K562 (cell line): ENCODE measurements around the gene DESI2. TPM values are rescaled to one million over a fixed set of nuclear protein-coding genes. Genes with fewer than 3 reads are reported as not detected.
A peak's percentile ranks its signal among the peaks of the same experiment; 100 is the strongest.

Experiments
- ATF4 ChIP-seq: fragments of 450-650 bp; formaldehyde crosslinking; IDR thresholded peaks from 2 replicates; pipeline ENCODE4 v1.4.0; 2022; ENCODE audit warnings: mild to moderate bottlenecking, moderate library complexity
- BDP1 ChIP-seq: IDR thresholded peaks from 3 replicates; pipeline ENCODE4 v1.6.1; 2011; ENCODE audit not compliant: insufficient read length, insufficient read depth
- FOS ChIP-seq: IDR thresholded peaks from 3 replicates; pipeline ENCODE4 v1.6.1; 2011; ENCODE audit not compliant: insufficient read length; ENCODE audit errors: extremely low read depth
- HDAC1 ChIP-seq, 2 experiments: fragments of 450-650 bp; IDR thresholded peaks; 2 replicates each; pipeline ENCODE4 v1.6.1; 2016 to 2017; ENCODE audit warnings: inconsistent platforms in 1 of 2, mild to moderate bottlenecking in 1 of 2, moderate library complexity in 1 of 2
- HNRNPUL1 ChIP-seq: fragments of 200-400 bp; formaldehyde crosslinking; IDR thresholded peaks from 2 replicates; pipeline ENCODE4 v1.6.1; 2017; ENCODE audit warnings: low read length
- MNT ChIP-seq, 2 experiments: fragments of 450-650 bp; conservative IDR thresholded peaks; 2 replicates each; pipeline ENCODE4 v1.6.1; 2017; ENCODE audit warnings: mild to moderate bottlenecking in 2 of 2, moderate library complexity in 2 of 2
- MXD1 ChIP-seq: fragments of 250-450 bp; sonication (Bioruptor Pico); IDR thresholded peaks from 2 replicates; pipeline ENCODE4 v1.8.0; 2021; ENCODE audit warnings: borderline replicate concordance, mild to moderate bottlenecking, moderate library complexity; ENCODE audit not compliant: poor library complexity, severe bottlenecking
- NONO ChIP-seq, 2 experiments: fragments of 200-400 bp in 1 of 2; fragments of 450-650 bp in 1 of 2; formaldehyde crosslinking in 1 of 2; IDR thresholded peaks; 2 replicates each; pipeline ENCODE4 v1.6.1; 2017; ENCODE audit warnings: low read depth in 2 of 2, mild to moderate bottlenecking in 2 of 2, moderate library complexity in 2 of 2, low read length in 1 of 2
- POLR2H ChIP-seq: IDR thresholded peaks from 2 replicates; pipeline ENCODE4 v1.6.1; 2016; ENCODE audit warnings: missing genetic modification characterization, low read depth, mild to moderate bottlenecking, control low read depth, missing compliant biosample characterization, moderate library complexity
- RAD51 ChIP-seq: fragments of 450-650 bp; IDR thresholded peaks from 2 replicates; pipeline ENCODE4 v1.7.1; 2016; ENCODE audit warnings: low read depth, mild to moderate bottlenecking, borderline replicate concordance
- RBBP5 ChIP-seq: fragments of 200-600 bp; sonication (generic); IDR thresholded peaks from 2 replicates; pipeline ENCODE4 v1.6.1; 2012; ENCODE audit warnings: borderline replicate concordance, mild to moderate bottlenecking, low read length, control low read depth, inconsistent platforms; ENCODE audit not compliant: insufficient read depth, poor library complexity, severe bottlenecking
- RFX1 ChIP-seq: fragments of 450-650 bp; IDR thresholded peaks from 2 replicates; pipeline ENCODE4 v1.6.1; 2016; ENCODE audit warnings: mild to moderate bottlenecking, moderate library complexity
- SMAD2 ChIP-seq: fragments of 150-350 bp; IDR thresholded peaks from 2 replicates; pipeline ENCODE4 v1.6.1; 2014; ENCODE audit warnings: low read depth, mild to moderate bottlenecking, low read length
- SMARCC2 ChIP-seq: fragments of 450-650 bp; IDR thresholded peaks from 2 replicates; pipeline ENCODE4 v1.6.1; 2017; ENCODE audit warnings: antibody characterized with exemption, moderate library complexity, mild to moderate bottlenecking, low read depth
- SRSF9 ChIP-seq: fragments of 200-400 bp; formaldehyde crosslinking; IDR thresholded peaks from 2 replicates; pipeline ENCODE4 v1.6.1; 2017; ENCODE audit warnings: low read depth, low read length, borderline replicate concordance
- ZBTB5 ChIP-seq: fragments of 450-650 bp; IDR thresholded peaks from 2 replicates; pipeline ENCODE4 v1.6.1; 2017; ENCODE audit warnings: antibody characterized with exemption
- ZNF263 ChIP-seq: sonication (generic); formaldehyde crosslinking; IDR thresholded peaks from 2 replicates; pipeline ENCODE4 v1.8.0; 2022; ENCODE audit warnings: mild to moderate bottlenecking, missing genetic modification reagents, borderline replicate concordance
- ZNF280B ChIP-seq: fragments of 250-450 bp; sonication (Bioruptor Pico); IDR thresholded peaks from 2 replicates; pipeline ENCODE4 v1.5.1; 2021; ENCODE audit warnings: mild to moderate bottlenecking
- ZNF512 ChIP-seq: IDR thresholded peaks from 2 replicates; pipeline ENCODE4 v1.6.1; 2016; ENCODE audit warnings: missing genetic modification characterization, missing compliant biosample characterization
- polyA plus RNA-seq, 8 experiments: library from polyadenylated mRNA; depleted of rRNA in 4 of 8; stranded (reverse) in 5 of 8; unstranded in 3 of 8; fragments of >200 nt; fragmentation: Nextera tagmentation in 2 of 8; fragmentation: Illumina TruSeq in 1 of 8; extraction: Ambion mirVana in 2 of 8; extraction: Trizol in 1 of 8; gene quantifications; 2 replicates each; pipeline versions ENCODE4 v1.2.1 to v1.2.3, GENCODE V29; 2011 to 2014; ENCODE audit warnings: inconsistent platforms in 1 of 8, missing spikeins in 1 of 8
- total RNA-seq, 7 experiments: library from RNA; depleted of rRNA in 6 of 7; stranded (reverse); fragments of >200 nt in 6 of 7; fragmentation: Illumina TruSeq in 2 of 7; extraction: Trizol in 2 of 7; gene quantifications; 2 replicates each; pipeline versions ENCODE4 v1.2.1 to v1.2.3, GENCODE V29; 2011 to 2021; ENCODE audit warnings: low replicate concordance in 1 of 7

The DESI2 gene
- total and polyA plus RNA-seq, 9 of the 15 experiments (the other 6 are each of a cell fraction or from before 2014, with no cell fraction given): 17.4 to 59.4 (median 38.4) TPM

GRCh38 chr1:244651956-244652622 lies 837 bp upstream of the DESI2 start (continued):
- TF ChIP-seq HDAC1 (IDR thresholded peaks at IDR 0.05): 0 out of 4 replicates have a peak, but pooled peaks of 1 of the 2 experiments have one; percentile 65
- no peak for TF ChIP-seq ZNF263 (CRISPR knock-in tag)
- TF ChIP-seq SMARCC2: no peak
- no peak for TF ChIP-seq RFX1
- no peak for TF ChIP-seq BDP1
- TF ChIP-seq SRSF9: no peak
- TF ChIP-seq MNT (conservative IDR thresholded peaks at IDR 0.05): no peak
- no peak for TF ChIP-seq ZBTB5
- no peak for TF ChIP-seq MXD1
- TF ChIP-seq POLR2H (tag): no peak
- no peak for TF ChIP-seq NONO (IDR thresholded peaks at IDR 0.05; ENCODE audit: low read depth in 2 of 2, low read length in 1 of 2)
- no peak for TF ChIP-seq HNRNPUL1
- TF ChIP-seq ZNF280B (CRISPR knock-in tag): no peak
- no peak for TF ChIP-seq RAD51
- TF ChIP-seq ATF4 (CRISPR knock-in tag): no peak
- no peak for TF ChIP-seq RBBP5
- TF ChIP-seq FOS: no peak
- no peak; the same call in 1 of the 2 replicates for TF ChIP-seq ZNF512 (tag)
- no peak for TF ChIP-seq SMAD2
